Smooth muscle cell (in vitro differentiated cells): Measurements from ENCODE around the gene ARNT2. TPM values are rescaled to one million over a fixed set of nuclear protein-coding genes. Genes with fewer than 3 reads are reported as not detected.

Experiments used
- DNase-seq: peaks from one replicate; lab custom pipeline; 2025; ENCODE audit not compliant: unreplicated experiment; lab: John Stamatoyannopoulos, UW
- H2AFZ ChIP-seq: fragments of 200-600 bp; sonication (generic); 2 replicates; pipeline ENCODE4 v1.6.0; 2016; ENCODE audit warnings: antibody characterized with exemption, low read depth, mild to moderate bottlenecking
- H3F3A ChIP-seq: fragments of 200-600 bp; sonication (generic); 2 replicates; pipeline ENCODE4 v1.6.0; 2017; ENCODE audit warnings: antibody characterized with exemption, low read depth
- H3K27ac ChIP-seq: fragments of 200-600 bp; sonication (generic); 2 replicates; pipeline ENCODE4 v1.5.1; 2016; ENCODE audit warnings: low read depth, mild to moderate bottlenecking
- H3K27me3 ChIP-seq: fragments of 200-600 bp; sonication (generic); 2 replicates; pipeline ENCODE4 v1.6.1; 2016; ENCODE audit warnings: low read depth, mild to moderate bottlenecking
- H3K36me3 ChIP-seq: fragments of 200-600 bp; sonication (generic); 2 replicates; pipeline ENCODE4 v1.5.1; 2016; ENCODE audit warnings: low read depth
- H3K4me1 ChIP-seq: fragments of 200-600 bp; sonication (generic); 2 replicates; pipeline ENCODE4 v1.5.1; 2016; ENCODE audit warnings: low read depth
- H3K4me2 ChIP-seq: fragments of 200-600 bp; sonication (generic); 2 replicates; pipeline ENCODE4 v1.6.0; 2016; ENCODE audit warnings: mild to moderate bottlenecking
- H3K4me3 ChIP-seq: fragments of 200-600 bp; sonication (generic); 2 replicates; pipeline ENCODE4 v1.5.1; 2016; ENCODE audit warnings: mild to moderate bottlenecking
- H3K79me2 ChIP-seq: fragments of 200-600 bp; sonication (generic); 2 replicates; pipeline ENCODE4 v1.6.0; 2016; ENCODE audit warnings: low read depth, mild to moderate bottlenecking
- H3K9ac ChIP-seq: fragments of 200-600 bp; sonication (generic); 2 replicates; pipeline ENCODE4 v1.6.0; 2016; ENCODE audit warnings: low read depth
- H3K9me3 ChIP-seq: fragments of 200-600 bp; sonication (generic); replicated peaks from 2 replicates; pipeline ENCODE4 v1.5.1; 2016; ENCODE audit warnings: low read depth
- H4K20me1 ChIP-seq: fragments of 200-600 bp; sonication (generic); 2 replicates; pipeline ENCODE4 v1.6.0; 2016; ENCODE audit warnings: low read depth
- CTCF ChIP-seq: fragments of 200-600 bp; sonication (generic); IDR thresholded peaks from 2 replicates; pipeline ENCODE4 v1.5.1; 2017; ENCODE audit warnings: borderline replicate concordance, mild to moderate bottlenecking, antibody characterized with exemption; ENCODE audit not compliant: insufficient read depth, poor library complexity, severe bottlenecking
- WGBS: methylation state at CpG from one replicate; pipeline ENCODE4 v1.1.7; 2016; ENCODE audit warnings: low lambda C conversion rate; 5-methylcytosine and 5-hydroxymethylcytosine counted together
- polyA plus RNA-seq: library from polyadenylated mRNA; unstranded; fragments of >200 nt; fragmentation: Nextera tagmentation; extraction: Ambion mirVana; gene quantifications from 2 replicates; pipeline ENCODE4 v1.2.1, GENCODE V29; 2016
- total RNA-seq: library from RNA; depleted of rRNA; stranded (reverse); fragments of >200 nt; gene quantifications from 2 replicates; pipeline ENCODE4 v1.2.3, GENCODE V29; 2014

Gene ARNT2
- total and polyA plus RNA-seq, 2 experiments from 2014 or later = 0.55 to 2.8 TPM

- Histone ChIP-seq H3K4me2 (no peak overlapping the region), H2AFZ (no peak overlapping the region), H3K9ac (no peak overlapping the region), H3K4me3 (no peak overlapping the region), H3K27me3 (no peaks in the 10 kb centered on the region), H3K27ac (no peak overlapping the region), H3K36me3 (no peaks in the 10 kb centered on the region), H4K20me1 (no peaks in the 10 kb centered on the region), H3K79me2 (no peaks in the 10 kb centered on the region), H3K9me3 (no peaks in the 10 kb centered on the region), H3F3A (no peaks in the 10 kb centered on the region), H3K4me1 (no peaks in the 10 kb centered on the region)
- no peak for TF ChIP-seq CTCF
- DNase-seq = no peak
- WGBS = 87% methylated on average over 8 of the region's 8 CpGs
Measured at GRCh38 chr15:80559320-80559693, 155.1 kb downstream of the ARNT2 start.

- Histone ChIP-seq H3K79me2 (no peaks in the 10 kb centered on the region), H3K9ac (no peak overlapping the region), H4K20me1 (no peaks in the 10 kb centered on the region), H3K4me2 (no peak overlapping the region), H3K4me1 (no peaks in the 10 kb centered on the region), H3K9me3 (no peaks in the 10 kb centered on the region), H3K27me3 (no peaks in the 10 kb centered on the region), H3F3A (no peaks in the 10 kb centered on the region), H3K36me3 (no peaks in the 10 kb centered on the region), H3K4me3 (no peak overlapping the region), H3K27ac (no peak overlapping the region), H2AFZ (no peak overlapping the region)
- WGBS = 85% methylated on average over 6 of the region's 6 CpGs
- TF ChIP-seq CTCF = no peak
- DNase-seq = no peak
Measured at GRCh38 chr15:80559761-80560160, 155.6 kb downstream of the ARNT2 start.

GRCh38 chr15:80560601-80561400, 156.6 kb downstream of the ARNT2 start:
- Histone ChIP-seq H3K4me2 (peak overlapping the region; percentile 23), H3K9ac (no peak overlapping the region), H3K79me2 (no peaks in the 10 kb centered on the region), H2AFZ (no peak overlapping the region), H3K4me1 (no peaks in the 10 kb centered on the region), H4K20me1 (no peaks in the 10 kb centered on the region), H3K36me3 (no peaks in the 10 kb centered on the region), H3F3A (no peaks in the 10 kb centered on the region), H3K27ac (no peak overlapping the region), H3K27me3 (no peaks in the 10 kb centered on the region), H3K4me3 (no peak overlapping the region), H3K9me3 (no peaks in the 10 kb centered on the region)
- no peak for TF ChIP-seq CTCF
- no peak for DNase-seq
- WGBS = 32% methylated on average over 10 of the region's 10 CpGs

GRCh38 chr15:80561500-80561899, 157.3 kb downstream of the ARNT2 start:
- WGBS = 42% methylated on average over 1 of the region's 1 CpG

More at GRCh38 chr15:80561500-80561899, 157.3 kb downstream of the ARNT2 start:
- Histone ChIP-seq H3K4me1 (no peaks in the 10 kb centered on the region), H3K27ac (no peak overlapping the region), H3K9me3 (no peaks in the 10 kb centered on the region), H4K20me1 (no peaks in the 10 kb centered on the region), H3F3A (no peaks in the 10 kb centered on the region), H3K4me2 (no peak overlapping the region), H3K79me2 (no peaks in the 10 kb centered on the region), H3K9ac (no peak overlapping the region), H3K27me3 (no peaks in the 10 kb centered on the region), H2AFZ (no peak overlapping the region), H3K36me3 (no peaks in the 10 kb centered on the region), H3K4me3 (no peak overlapping the region)
- no peak for TF ChIP-seq CTCF
- no peak for DNase-seq
